Stimulated activated CD8-positive, alpha-beta memory T cell treated with anti-CD3 and anti-CD28 coated beads, Interleukin-7, amount 100 ng/mL, for 48 hours (primary cell): ENCODE measurements around the gene MKS1.

Experiments
- DNase-seq, 2 donors: peaks; one replicate each; pipeline ENCODE4 v3.0.0-alpha.2; 2020; ENCODE audit warnings: low read depth in 1 of 2; ENCODE audit errors: extremely low read depth in 1 of 2

Gene MKS1

GRCh38 chr17:58166682-58167081, 52.4 kb downstream of the MKS1 start, which contains the start of gene OR4D2:
Gene OR4D2, plus strand, starts transcription at chr17:58166982. Its CDS starts 2,674 bp downstream, at chr17:58169656.
- no peak for DNase-seq

DNA sequence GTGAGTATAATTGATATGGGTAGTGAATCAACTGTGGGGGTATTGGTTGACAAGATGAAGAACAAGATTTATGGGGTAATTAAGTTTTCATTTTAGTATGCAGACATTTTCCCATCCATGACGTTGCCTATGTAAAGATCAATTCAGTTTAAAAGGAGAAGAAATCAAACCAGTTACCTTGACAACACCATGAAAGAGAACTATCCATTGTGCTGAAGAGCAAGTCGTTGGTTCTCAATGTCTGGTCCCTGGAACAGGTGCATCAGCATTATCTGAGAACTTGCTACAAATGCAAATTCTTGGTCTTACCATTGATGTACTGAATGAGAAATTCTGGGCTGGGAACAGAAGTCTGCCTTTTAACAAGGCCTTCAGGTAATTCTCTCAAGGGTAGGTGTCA, 53.1 kb downstream of the MKS1 start:
- DNase-seq, result no peak

DNA sequence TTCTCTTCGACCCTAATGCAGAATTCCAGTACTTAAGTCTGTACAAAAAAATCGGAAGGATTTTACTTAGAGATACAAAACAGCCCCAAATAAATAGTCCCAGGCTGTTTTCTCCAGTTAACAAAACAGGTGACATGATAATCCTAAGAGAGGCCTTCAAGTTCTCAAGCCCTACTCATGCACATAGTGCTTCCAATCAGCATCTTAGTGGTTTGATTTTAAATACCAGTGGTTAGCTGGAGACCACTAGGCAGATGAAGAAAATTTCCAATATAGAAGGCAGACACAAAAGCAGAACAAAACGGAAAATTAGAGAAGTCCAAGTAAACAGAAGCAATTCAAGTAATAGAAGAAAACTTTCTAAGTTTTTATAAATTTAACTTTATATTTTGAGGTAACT, 57.5 kb downstream of the MKS1 start:
- no peak for DNase-seq

GRCh38 chr17:58158181-58158580, 60.9 kb downstream of the MKS1 start:
- no peak for DNase-seq

DNA sequence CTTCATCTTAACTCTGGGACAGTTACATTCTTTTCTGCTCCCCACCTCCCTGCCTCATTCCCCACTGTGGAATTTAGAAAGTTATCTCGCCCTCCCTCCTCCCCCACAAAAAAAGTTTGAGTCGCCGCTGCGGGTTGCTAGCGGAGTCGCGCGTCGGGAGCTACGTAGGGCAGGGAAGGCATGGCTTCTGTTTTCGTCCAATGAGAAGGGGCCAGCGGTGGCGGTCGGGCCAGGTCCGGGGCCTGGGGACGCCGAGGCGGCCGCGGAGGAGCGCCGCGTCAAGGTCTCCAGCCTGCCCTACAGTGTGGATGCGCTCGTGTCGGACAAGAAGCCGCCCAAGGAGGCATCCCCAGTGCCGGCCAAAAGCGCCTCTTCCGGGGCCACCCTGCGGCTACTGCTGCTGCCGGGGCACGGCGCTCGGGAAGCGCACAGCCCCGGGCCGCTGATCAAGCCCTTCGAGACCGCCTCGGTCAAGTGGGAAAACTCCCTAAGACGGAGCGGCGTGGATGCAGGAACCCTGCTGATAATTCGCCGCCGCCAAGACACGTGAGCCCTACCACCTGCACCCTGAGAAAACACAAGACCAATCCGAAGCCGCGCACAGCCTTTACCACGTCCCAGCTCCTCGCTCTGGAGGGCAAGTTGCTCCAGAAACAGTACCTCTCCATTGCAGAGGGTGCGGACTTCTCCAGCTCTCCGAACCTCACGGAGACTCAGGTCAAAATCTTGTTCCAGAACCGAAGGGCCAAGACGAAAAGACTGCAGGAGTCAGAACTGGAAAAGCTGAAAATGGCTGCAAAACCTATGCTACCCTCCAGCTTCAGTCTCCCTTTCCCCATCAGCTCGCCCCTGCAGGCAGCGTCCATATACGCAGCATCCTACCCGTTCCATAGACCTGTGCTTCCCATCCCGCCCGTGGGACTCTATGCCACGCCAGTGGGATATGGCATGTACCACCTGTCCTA, 61.9 kb downstream of the MKS1 start:
- peak; percentile 34 to 55 for DNase-seq
